ENCODE measurements around the gene RAVER1. TPM values are rescaled to one million over a fixed set of nuclear protein-coding genes. Genes with fewer than 3 reads are reported as not detected.
"Not testable (repeated sequence)": the region's sequence is repeated elsewhere in the genome, so short reads cannot be mapped to it uniquely, and the experiment has no call there.

Gene RAVER1
- total RNA-seq, 4 donors from 2014 or later = 12.4 to 23.9 (median 15.8) TPM

DNA sequence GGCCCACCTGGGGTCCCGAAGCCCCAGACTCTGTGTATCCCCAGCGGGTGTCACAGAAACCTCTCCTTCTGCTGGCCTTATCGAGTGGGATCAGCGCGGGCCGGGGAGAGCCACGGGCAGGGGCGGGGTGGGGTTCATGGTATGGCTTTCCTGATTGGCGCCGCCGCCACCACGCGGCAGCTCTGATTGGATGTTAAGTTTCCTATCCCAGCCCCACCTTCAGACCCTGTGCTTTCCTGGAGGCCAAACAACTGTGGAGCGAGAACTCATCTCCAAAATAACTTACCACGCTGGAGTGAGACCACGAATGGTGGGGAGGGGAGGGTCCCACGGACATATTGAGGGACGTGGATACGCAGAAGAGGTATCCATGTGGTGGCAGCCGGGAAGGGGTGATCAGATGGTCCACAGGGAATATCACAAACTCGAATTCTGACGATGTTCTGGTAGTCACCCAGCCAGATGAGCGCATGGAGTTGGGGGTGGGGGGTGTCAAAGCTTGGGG, 44.6 kb downstream of the RAVER1 start:
- TF ChIP-seq, protein P1, sequence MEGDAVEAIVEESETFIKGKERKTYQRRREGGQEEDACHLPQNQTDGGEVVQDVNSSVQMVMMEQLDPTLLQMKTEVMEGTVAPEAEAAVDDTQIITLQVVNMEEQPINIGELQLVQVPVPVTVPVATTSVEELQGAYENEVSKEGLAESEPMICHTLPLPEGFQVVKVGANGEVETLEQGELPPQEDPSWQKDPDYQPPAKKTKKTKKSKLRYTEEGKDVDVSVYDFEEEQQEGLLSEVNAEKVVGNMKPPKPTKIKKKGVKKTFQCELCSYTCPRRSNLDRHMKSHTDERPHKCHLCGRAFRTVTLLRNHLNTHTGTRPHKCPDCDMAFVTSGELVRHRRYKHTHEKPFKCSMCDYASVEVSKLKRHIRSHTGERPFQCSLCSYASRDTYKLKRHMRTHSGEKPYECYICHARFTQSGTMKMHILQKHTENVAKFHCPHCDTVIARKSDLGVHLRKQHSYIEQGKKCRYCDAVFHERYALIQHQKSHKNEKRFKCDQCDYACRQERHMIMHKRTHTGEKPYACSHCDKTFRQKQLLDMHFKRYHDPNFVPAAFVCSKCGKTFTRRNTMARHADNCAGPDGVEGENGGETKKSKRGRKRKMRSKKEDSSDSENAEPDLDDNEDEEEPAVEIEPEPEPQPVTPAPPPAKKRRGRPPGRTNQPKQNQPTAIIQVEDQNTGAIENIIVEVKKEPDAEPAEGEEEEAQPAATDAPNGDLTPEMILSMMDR (IDR thresholded peaks at IDR 0.05) = no peak
- DNase-seq (ENCODE audit: low spot score) = no peak
- ATAC-seq (ENCODE audit: low FRiP score) = no peak

DNA sequence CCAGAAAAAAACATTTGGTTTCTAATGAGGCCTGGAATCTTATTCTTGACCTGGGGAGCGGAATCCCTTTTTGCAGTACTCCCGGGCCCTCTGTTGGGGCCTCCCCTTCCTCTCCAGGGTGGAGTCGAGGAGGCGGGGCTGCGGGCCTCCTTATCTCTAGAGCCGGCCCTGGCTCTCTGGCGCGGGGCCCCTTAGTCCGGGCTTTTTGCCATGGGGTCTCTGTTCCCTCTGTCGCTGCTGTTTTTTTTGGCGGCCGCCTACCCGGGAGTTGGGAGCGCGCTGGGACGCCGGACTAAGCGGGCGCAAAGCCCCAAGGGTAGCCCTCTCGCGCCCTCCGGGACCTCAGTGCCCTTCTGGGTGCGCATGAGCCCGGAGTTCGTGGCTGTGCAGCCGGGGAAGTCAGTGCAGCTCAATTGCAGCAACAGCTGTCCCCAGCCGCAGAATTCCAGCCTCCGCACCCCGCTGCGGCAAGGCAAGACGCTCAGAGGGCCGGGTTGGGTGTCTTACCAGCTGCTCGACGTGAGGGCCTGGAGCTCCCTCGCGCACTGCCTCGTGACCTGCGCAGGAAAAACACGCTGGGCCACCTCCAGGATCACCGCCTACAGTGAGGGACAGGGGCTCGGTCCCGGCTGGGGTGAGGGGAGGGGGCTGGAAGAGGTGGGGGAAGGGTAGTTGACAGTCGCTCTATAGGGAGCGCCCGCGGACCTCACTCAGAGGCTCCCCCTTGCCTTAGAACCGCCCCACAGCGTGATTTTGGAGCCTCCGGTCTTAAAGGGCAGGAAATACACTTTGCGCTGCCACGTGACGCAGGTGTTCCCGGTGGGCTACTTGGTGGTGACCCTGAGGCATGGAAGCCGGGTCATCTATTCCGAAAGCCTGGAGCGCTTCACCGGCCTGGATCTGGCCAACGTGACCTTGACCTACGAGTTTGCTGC, 46.3 kb downstream of the RAVER1 start, which contains the start of gene ICAM4:
Gene ICAM4, plus strand, starts transcription at position 153 of the 935 bp plus-strand sequence. Its CDS starts 58 bp downstream, at position 211.
- ATAC-seq (ENCODE audit: low FRiP score) (peak; percentile 17), DNase-seq (ENCODE audit: low spot score) (no peak)
- TF ChIP-seq, protein P1 (IDR thresholded peaks at IDR 0.05) = no peak

DNA sequence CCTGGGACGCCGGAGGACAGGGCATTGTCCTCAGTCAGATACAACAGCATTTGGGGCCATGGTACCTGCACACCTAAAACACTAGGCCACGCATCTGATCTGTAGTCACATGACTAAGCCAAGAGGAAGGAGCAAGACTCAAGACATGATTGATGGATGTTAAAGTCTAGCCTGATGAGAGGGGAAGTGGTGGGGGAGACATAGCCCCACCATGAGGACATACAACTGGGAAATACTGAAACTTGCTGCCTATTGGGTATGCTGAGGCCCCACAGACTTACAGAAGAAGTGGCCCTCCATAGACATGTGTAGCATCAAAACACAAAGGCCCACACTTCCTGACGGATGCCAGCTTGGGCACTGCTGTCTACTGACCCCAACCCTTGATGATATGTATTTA, 47.9 kb downstream of the RAVER1 start:
- no peak for DNase-seq (ENCODE audit: low spot score)
- TF ChIP-seq, protein P1 (IDR thresholded peaks at IDR 0.05) = no peak
- no peak for ATAC-seq (ENCODE audit: low FRiP score)

DNA sequence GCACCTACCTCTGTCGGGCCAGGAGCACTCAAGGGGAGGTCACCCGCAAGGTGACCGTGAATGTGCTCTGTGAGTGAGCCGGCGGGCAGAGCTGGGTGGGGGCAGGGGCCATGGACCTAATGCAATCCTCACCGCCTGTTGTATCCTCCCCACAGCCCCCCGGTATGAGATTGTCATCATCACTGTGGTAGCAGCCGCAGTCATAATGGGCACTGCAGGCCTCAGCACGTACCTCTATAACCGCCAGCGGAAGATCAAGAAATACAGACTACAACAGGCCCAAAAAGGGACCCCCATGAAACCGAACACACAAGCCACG, 48.4 kb downstream of the RAVER1 start:
- ATAC-seq (ENCODE audit: low FRiP score) (no peak), DNase-seq (ENCODE audit: low spot score) (no peak)
- TF ChIP-seq, protein P1 (IDR thresholded peaks at IDR 0.05) = no peak

DNA sequence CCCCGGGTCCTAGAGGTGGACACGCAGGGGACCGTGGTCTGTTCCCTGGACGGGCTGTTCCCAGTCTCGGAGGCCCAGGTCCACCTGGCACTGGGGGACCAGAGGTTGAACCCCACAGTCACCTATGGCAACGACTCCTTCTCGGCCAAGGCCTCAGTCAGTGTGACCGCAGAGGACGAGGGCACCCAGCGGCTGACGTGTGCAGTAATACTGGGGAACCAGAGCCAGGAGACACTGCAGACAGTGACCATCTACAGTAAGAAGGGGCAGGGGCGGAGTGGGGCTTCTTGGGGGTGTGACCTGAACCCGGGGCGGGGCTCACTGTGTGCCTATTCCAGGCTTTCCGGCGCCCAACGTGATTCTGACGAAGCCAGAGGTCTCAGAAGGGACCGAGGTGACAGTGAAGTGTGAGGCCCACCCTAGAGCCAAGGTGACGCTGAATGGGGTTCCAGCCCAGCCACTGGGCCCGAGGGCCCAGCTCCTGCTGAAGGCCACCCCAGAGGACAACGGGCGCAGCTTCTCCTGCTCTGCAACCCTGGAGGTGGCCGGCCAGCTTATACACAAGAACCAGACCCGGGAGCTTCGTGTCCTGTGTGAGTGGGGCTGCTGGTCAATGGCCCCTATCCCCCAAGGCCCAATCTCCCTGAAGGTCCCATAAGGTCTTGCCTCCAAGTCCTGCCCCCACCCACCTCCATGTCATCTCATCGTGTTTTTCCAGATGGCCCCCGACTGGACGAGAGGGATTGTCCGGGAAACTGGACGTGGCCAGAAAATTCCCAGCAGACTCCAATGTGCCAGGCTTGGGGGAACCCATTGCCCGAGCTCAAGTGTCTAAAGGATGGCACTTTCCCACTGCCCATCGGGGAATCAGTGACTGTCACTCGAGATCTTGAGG, 49.0 kb downstream of the RAVER1 start:
- TF ChIP-seq, protein P1 (IDR thresholded peaks at IDR 0.05) = no peak
- DNase-seq (ENCODE audit: low spot score) (no peak), ATAC-seq (ENCODE audit: low FRiP score) (no peak)

DNA sequence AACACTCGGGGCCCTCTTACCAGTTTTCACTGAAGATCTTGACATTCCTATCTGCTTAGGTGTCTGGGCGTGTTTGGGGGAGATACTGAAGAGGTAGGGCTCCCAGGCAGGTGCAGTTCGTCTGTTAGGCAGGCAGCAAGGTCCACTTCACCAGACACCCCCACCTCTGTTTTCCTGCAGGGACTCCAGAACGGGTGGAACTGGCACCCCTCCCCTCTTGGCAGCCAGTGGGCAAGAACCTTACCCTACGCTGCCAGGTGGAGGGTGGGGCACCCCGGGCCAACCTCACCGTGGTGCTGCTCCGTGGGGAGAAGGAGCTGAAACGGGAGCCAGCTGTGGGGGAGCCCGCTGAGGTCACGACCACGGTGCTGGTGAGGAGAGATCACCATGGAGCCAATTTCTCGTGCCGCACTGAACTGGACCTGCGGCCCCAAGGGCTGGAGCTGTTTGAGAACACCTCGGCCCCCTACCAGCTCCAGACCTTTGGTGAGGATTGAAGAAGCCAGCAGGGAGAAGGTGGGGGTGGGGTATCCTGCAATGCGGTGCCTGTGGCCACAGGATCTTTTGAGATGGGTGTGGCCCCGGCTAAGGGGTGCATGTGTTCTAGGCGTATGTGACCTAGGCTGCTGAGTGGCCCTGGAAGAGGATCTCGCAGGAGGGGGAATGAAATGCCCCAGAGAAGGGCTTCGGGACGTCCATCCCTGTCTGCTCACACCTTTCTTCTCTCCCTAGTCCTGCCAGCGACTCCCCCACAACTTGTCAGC, 49.8 kb downstream of the RAVER1 start:
- no peak for ATAC-seq (ENCODE audit: low FRiP score)
- no peak for DNase-seq (ENCODE audit: low spot score)

DNA sequence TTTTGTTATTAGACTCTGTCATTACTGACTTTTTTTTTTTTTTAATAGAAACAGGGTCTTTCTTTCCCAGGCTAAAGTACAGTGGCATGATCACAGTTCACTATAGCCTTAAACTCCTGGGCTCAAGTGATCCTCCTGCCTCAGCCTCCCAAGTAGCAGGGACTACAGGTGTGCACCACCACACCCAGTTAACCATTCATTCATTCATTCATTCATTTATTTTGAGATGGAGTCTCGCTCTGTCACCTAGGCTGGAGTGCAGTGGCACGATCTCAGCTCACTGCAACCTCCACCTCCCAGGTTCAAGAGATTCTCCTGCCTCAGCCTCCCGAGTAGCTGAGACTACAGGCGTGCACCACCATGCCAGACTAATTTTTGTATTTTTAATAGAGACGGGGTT, 51.3 kb downstream of the RAVER1 start:
- ATAC-seq (ENCODE audit: low FRiP score); DNase-seq (ENCODE audit: low spot score): not testable (repeated sequence)

More for the DNA sequence above, 49.8 kb downstream of the RAVER1 start:
- TF ChIP-seq, protein P1 (IDR thresholded peaks at IDR 0.05) = no peak

Data from omental fat pad (tissue), 4 donors.